Omental fat pad (tissue), 4 donors: ENCODE data around the gene WT1. TPM values are rescaled to one million over a fixed set of nuclear protein-coding genes. Genes with fewer than 3 reads are reported as not detected.
"Not testable (repeated sequence)": the region's sequence is repeated elsewhere in the genome, so short reads cannot be mapped to it uniquely, and the experiment has no call there.

Source experiments
- ATAC-seq: fragments of 150-250 bp; one replicate; pipeline ENCODE4 v1.9.1; 2016; ENCODE audit warnings: mild to moderate bottlenecking, moderate library complexity; ENCODE audit not compliant: low FRiP score
- DNase-seq: peaks from one replicate; pipeline ENCODE4 v3.0.0-alpha.2; 2019; ENCODE audit warnings: low spot score
- total RNA-seq, 4 donors: library from RNA; depleted of rRNA; stranded (reverse); fragments of >200 nt; gene quantifications; one replicate each; pipeline ENCODE4 v1.1.0, GENCODE V29; 2016
- TF ChIP-seq, protein P1 (sequence below), 3 donors: fragments of 450-650 bp; IDR thresholded peaks; one replicate each; pipeline ENCODE4 v1.5.1; 2016 to 2017; ENCODE audit warnings: antibody characterized with exemption in 3 of 3, mild to moderate bottlenecking in 3 of 3, moderate library complexity in 2 of 3

Gene WT1
- total RNA-seq, 4 donors from 2014 or later: 5.5 to 78.0 (median 44.1) TPM

DNA sequence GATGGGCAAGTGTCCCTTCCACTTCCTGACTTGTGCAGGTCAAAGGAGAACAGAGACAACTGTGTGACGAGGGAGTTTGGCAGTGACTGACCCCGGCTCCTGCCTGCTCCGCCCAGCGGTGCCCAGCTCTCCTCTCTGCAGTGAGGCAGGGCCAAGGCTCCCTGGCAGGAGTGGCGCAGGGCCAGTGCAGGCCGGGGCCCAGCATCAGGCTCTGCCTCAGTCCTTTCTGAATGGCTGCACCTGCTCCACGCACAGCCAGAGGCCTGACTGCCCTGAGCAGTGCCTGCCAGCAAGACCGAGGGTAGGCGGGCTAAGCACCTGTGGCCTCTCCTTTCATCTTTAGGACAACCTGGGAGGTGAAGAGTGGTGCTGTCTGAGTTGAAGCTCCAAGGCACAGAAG, 54.2 kb downstream of the WT1 start:
- TF ChIP-seq, protein P1, sequence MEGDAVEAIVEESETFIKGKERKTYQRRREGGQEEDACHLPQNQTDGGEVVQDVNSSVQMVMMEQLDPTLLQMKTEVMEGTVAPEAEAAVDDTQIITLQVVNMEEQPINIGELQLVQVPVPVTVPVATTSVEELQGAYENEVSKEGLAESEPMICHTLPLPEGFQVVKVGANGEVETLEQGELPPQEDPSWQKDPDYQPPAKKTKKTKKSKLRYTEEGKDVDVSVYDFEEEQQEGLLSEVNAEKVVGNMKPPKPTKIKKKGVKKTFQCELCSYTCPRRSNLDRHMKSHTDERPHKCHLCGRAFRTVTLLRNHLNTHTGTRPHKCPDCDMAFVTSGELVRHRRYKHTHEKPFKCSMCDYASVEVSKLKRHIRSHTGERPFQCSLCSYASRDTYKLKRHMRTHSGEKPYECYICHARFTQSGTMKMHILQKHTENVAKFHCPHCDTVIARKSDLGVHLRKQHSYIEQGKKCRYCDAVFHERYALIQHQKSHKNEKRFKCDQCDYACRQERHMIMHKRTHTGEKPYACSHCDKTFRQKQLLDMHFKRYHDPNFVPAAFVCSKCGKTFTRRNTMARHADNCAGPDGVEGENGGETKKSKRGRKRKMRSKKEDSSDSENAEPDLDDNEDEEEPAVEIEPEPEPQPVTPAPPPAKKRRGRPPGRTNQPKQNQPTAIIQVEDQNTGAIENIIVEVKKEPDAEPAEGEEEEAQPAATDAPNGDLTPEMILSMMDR (IDR thresholded peaks at IDR 0.05): no peak
- DNase-seq (no peak), ATAC-seq (no peak)

DNA sequence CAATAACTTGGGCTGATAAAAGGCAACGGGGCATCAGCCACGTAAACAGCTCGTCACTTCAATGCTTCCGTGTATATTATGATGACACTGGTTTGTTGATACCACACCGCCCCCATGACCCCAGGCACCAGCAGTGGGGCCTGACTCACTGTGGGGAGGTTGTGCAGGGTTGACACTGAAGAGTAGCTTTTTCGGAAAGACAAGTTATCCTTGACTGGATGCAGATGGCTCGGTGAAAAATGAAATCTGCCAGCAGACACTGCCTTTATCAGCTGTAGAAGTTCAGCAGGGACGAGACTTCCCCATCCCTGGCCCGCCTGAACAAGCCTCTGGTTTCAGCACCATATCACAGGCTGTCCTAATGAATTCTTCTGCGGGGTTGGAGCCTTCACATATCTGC, 55.6 kb downstream of the WT1 start:
- TF ChIP-seq, protein P1 (IDR thresholded peaks at IDR 0.05): no peak
- DNase-seq (no peak), ATAC-seq (peak; percentile 28)

DNA sequence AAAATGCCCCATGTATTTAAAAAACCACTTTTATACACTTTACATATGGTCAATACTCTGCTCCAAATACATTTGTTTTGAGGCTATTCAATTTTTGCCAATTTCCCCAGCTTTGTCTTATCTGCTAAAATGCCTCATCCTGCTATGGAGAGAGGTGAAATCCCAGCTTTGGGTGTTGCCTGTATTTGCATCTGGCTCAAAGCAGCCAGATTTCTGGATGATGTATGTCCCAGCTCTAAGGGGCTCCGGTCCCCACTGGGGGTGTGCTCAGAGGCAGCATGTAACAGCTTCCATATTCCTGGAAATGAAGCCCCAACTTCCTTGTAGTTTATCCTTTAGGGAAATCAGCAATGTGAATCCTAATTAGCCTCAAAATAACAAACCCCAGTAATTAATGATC, 59.5 kb downstream of the WT1 start:
- ATAC-seq (peak; percentile 54), DNase-seq (no peak)
- TF ChIP-seq, protein P1 (IDR thresholded peaks at IDR 0.05): no peak

DNA sequence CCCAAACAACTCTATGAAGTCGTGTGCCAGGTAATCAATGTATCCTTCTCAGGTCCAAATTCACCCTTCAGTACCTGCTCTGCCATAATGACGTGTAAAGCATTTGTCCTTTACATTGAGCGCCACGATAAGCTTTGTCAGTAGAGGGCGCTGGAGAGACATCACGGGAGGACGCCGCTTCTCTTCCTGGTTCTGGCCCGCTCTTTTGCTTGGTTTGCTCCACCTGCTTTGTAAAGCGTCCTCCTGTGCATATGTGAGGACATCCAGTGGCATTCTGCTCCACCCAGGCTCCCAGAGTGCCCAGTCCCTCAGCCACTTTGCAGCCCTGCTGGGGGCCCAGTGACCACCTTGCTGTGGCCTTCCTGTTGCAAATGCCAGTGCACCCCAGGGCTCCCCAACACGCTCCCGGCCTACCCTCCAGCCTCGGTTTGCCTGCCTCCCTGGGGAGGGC, 61.1 kb downstream of the WT1 start:
- TF ChIP-seq, protein P1 (IDR thresholded peaks at IDR 0.05): no peak
- ATAC-seq (no peak), DNase-seq (no peak)

DNA sequence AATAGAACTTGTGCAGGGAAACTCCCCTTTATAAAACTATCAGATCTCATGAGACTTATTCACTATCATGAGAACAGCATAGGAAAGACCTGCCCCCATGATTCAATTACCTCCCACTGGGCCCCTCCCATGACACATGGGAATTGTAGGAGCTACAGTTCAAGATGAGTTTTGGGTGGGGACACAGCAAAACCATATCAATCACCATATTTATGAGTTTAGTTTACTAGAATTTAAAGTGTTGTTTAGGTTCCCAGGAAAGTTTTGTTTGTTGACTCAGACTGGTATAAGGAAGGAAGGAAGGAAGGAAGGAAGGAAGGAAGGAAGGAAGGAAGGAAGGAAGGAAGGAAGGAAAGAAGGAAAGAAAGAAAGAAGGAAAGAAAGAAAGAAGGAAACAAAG, 65.4 kb downstream of the WT1 start:
- ATAC-seq, DNase-seq: not testable (repeated sequence)

DNA sequence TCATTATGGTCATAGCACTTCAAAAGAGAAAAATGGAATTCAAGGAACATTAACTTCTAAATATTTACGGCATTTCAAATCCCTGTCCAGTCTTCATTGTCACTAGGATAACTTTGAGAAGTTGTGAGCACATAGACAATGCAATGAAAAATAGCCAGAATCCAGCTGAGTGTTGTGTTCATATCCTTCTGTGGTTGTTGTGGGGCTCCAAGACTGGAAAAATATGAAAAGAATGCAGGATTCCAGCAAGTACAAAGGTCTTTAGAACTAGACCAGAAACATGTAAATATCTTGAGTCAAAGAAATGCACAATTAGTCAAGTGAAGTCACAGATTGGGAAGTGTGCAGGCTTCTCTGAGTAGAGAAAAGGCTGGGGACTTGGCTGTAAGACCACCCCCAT, 68.7 kb downstream of the WT1 start:
- TF ChIP-seq, protein P1 (IDR thresholded peaks at IDR 0.05): no peak
- ATAC-seq (no peak), DNase-seq (no peak)

DNA sequence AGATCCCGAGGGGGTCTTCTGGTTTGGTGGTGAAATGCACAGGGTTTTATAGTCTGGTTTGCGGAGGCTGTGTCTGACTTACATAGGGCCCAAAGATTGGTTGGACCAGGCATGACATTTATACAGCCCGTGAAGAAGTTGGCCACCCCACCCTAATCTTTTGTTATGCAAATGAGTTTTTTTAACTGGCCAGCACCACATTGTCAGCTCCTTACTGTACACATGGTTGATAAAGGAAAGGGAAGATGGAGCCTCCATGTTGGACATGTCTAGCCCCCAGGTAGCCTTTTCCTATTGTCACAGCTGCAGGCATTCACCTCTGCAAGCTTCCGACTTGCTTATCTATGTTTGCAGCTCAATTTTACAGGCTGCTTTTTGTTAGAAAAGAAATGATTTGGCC, 70.1 kb downstream of the WT1 start:
- no peak for DNase-seq
- TF ChIP-seq, protein P1 (IDR thresholded peaks at IDR 0.05): no peak
- ATAC-seq: no peak

DNA sequence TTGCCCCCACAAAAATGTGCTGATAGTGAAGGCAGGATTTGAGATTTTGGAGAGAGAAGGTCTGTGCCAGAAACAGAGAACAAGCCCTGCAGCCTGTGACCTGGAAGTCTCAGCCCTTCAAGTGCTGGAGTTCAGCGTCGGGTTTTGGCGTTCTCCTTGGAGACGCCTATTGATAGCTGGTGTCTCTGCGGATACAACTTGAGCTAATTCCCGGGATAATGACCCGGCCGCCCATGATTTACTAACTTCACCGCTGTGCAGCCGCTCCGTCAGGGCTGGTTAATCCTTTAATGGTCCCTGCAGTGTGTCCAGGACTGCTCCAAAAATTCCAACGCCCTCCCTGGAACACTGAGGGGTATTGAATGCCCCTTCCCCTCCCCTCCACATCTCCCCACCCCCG, 76.6 kb downstream of the WT1 start:
- TF ChIP-seq, protein P1 (IDR thresholded peaks at IDR 0.05): no peak
- DNase-seq (no peak), ATAC-seq (peak; percentile 24)
